HCT116 (cell line): ENCODE measurements around the gene TMC1. TPM values are rescaled to one million over a fixed set of nuclear protein-coding genes. Genes with fewer than 3 reads are reported as not detected.

ENCODE experiments used
- ATAC-seq: fragments of 200-7000 bp; cut with Tn5 transposase; 2 replicates; pipeline ENCODE4 v1.9.1; 2020; ENCODE audit warnings: mild to moderate bottlenecking, moderate library complexity
- BruUV-seq: library from RNA; stranded (reverse); fragments of 400-500 nt; replicated peaks from 2 replicates; lab custom pipeline; 2021; lab: Mats Ljungman, UMichigan
- CTCF ChIA-PET: fragments of 300-600 bp; sonication (Branson Sonifier 250); formaldehyde crosslinking; loops from one replicate; lab custom pipeline; 2021; ENCODE audit warnings: antibody characterized with exemption; lab: Charles Lee
- POLR2A ChIA-PET: fragments of 300-600, 350-600 bp; sonication (Branson Sonifier 250); formaldehyde crosslinking; loops from one replicate; lab custom pipeline; 2021; ENCODE audit warnings: antibody characterized with exemption; lab: Charles Lee
- RAD21 ChIA-PET, 2 experiments: fragments of 300-600 bp; sonication (Branson Sonifier 250); formaldehyde crosslinking; loops; one replicate each; lab custom pipeline; 2023; ENCODE audit warnings: low total read pairs in 2 of 2; ENCODE audit not compliant: uncharacterized antibody in 2 of 2, unreplicated experiment in 2 of 2, low non-redundant PET in 1 of 2; lab: Charles Lee
- DNase-seq: peaks from one replicate; pipeline ENCODE4 v3.0.0-alpha.2; 2010; ENCODE audit warnings: low read depth, low spot score
- H2AFZ ChIP-seq: fragments of 200-600 bp; shearing (Covaris generic), sonication (generic); 2 replicates; pipeline ENCODE4 v1.6.1; 2017; ENCODE audit warnings: low read depth, mixed run types, mixed read lengths, antibody characterized with exemption, low read length; ENCODE audit not compliant: poor library complexity, severe bottlenecking
- H3K27ac ChIP-seq: 2 replicates; pipeline ENCODE4 v1.5.1; 2012; ENCODE audit warnings: low read depth, low read length
- H3K27me3 ChIP-seq: fragments of 200-600 bp; sonication (generic); 2 replicates; pipeline ENCODE4 v1.6.1; 2016; ENCODE audit warnings: mixed run types, low read length, mixed read lengths; ENCODE audit not compliant: insufficient read depth
- H3K36me3 ChIP-seq, 2 experiments: fragments of 200-500 bp in 1 of 2; fragments of 200-600 bp in 1 of 2; sonication (Bioruptor generic) in 1 of 2; sonication (generic) in 1 of 2; 2 replicates each; pipeline versions ENCODE4 v1.5.1 to v1.6.1; 2014 to 2016; ENCODE audit warnings: low read length in 2 of 2, inconsistent platforms in 1 of 2, mixed read lengths in 1 of 2, mixed run types in 1 of 2; ENCODE audit not compliant: insufficient read depth in 2 of 2, control insufficient read depth in 1 of 2
- H3K4me1 ChIP-seq, 2 experiments: fragments of 200-600 bp in 1 of 2; sonication (generic) in 1 of 2; 2 replicates each; pipeline versions ENCODE4 v1.5.1 to v1.6.1; 2012 to 2017; ENCODE audit warnings: low read length in 2 of 2, inconsistent platforms in 1 of 2, mild to moderate bottlenecking in 1 of 2, mixed read lengths in 1 of 2, mixed run types in 1 of 2, moderate library complexity in 1 of 2; ENCODE audit not compliant: insufficient read depth in 2 of 2, control insufficient read depth in 1 of 2
- H3K4me2 ChIP-seq: fragments of 200-600 bp; sonication (generic); 2 replicates; pipeline ENCODE4 v1.6.1; 2017; ENCODE audit warnings: mixed run types, low read length, mixed read lengths
- H3K4me3 ChIP-seq, 2 experiments: fragments of 200-600 bp in 1 of 2; sonication (generic) in 1 of 2; replicated peaks in 1 of 2; 2 replicates each; pipeline ENCODE4 v1.5.1; 2011 to 2016; ENCODE audit warnings: low read length in 2 of 2, control low read depth in 1 of 2, low read depth in 1 of 2, mild to moderate bottlenecking in 1 of 2, mixed read lengths in 1 of 2, mixed run types in 1 of 2
- H3K79me2 ChIP-seq: fragments of 200-600 bp; sonication (generic); 2 replicates; pipeline ENCODE4 v1.6.1; 2017; ENCODE audit warnings: mild to moderate bottlenecking, mixed run types, low read length, moderate library complexity, mixed read lengths; ENCODE audit not compliant: insufficient read depth
- H3K9ac ChIP-seq: fragments of 200-600 bp; sonication (generic); 2 replicates; pipeline ENCODE4 v1.6.1; 2016; ENCODE audit warnings: low read length, mixed read lengths
- H3K9me2 ChIP-seq: fragments of 200-600 bp; sonication (generic), shearing (Covaris generic); 2 replicates; pipeline ENCODE4 v1.6.1; 2017; ENCODE audit warnings: mixed run types, mild to moderate bottlenecking, moderate library complexity; ENCODE audit not compliant: insufficient read depth
- H3K9me3 ChIP-seq, 2 experiments: fragments of 200-500 bp in 1 of 2; fragments of 200-600 bp in 1 of 2; sonication (Bioruptor generic) in 1 of 2; sonication (generic) in 1 of 2; 2 replicates each; pipeline ENCODE4 v1.6.1; 2014 to 2017; ENCODE audit warnings: low read length in 2 of 2, mixed read lengths in 2 of 2, inconsistent platforms in 1 of 2, low read depth in 1 of 2, mild to moderate bottlenecking in 1 of 2, mixed run types in 1 of 2, moderate library complexity in 1 of 2; ENCODE audit not compliant: control insufficient read depth in 1 of 2, insufficient read depth in 1 of 2
- H4K20me1 ChIP-seq: fragments of 200-600 bp; sonication (generic), shearing (Covaris generic); 2 replicates; pipeline ENCODE4 v1.6.1; 2017; ENCODE audit warnings: mixed run types, mild to moderate bottlenecking, moderate library complexity; ENCODE audit not compliant: insufficient read depth
- CBX3 ChIP-seq: IDR thresholded peaks from 2 replicates; pipeline ENCODE4 v1.6.1; 2012; ENCODE audit warnings: low read depth
- CEBPB ChIP-seq: IDR thresholded peaks from 2 replicates; pipeline ENCODE4 v1.6.1; 2012; ENCODE audit warnings: low read depth
- CTCF ChIP-seq, 3 experiments: fragments of 200-600 bp in 1 of 3; sonication (generic) in 1 of 3; IDR thresholded peaks in 2 of 3; conservative IDR thresholded peaks in 1 of 3; 2 replicates each; pipeline ENCODE4 v1.5.1; 2012 to 2017; ENCODE audit warnings: low read depth in 2 of 3, low read length in 2 of 3, antibody characterized with exemption in 1 of 3, borderline replicate concordance in 1 of 3, control low read depth in 1 of 3, mild to moderate bottlenecking in 1 of 3, mixed read lengths in 1 of 3, mixed run types in 1 of 3, moderate library complexity in 1 of 3; ENCODE audit not compliant: insufficient read depth in 1 of 3
- EGR1 ChIP-seq: IDR thresholded peaks from 2 replicates; pipeline ENCODE4 v1.6.1; 2012; ENCODE audit warnings: low read depth
- EZH2 ChIP-seq: fragments of 200-600 bp; sonication (generic); IDR thresholded peaks from 2 replicates; pipeline ENCODE4 v1.6.1; 2017; ENCODE audit warnings: antibody characterized with exemption, mixed run types
- EZH2phosphoT487 ChIP-seq: fragments of 200-600 bp; IDR thresholded peaks from 2 replicates; pipeline ENCODE4 v1.6.1; 2018; ENCODE audit warnings: antibody characterized with exemption, borderline replicate concordance
- FOSL1 ChIP-seq: IDR thresholded peaks from 2 replicates; pipeline ENCODE4 v1.6.1; 2012; ENCODE audit warnings: low read depth
- MAX ChIP-seq: IDR thresholded peaks from 2 replicates; pipeline ENCODE4 v1.6.1; 2012
- POLR2A ChIP-seq: IDR thresholded peaks from 2 replicates; pipeline ENCODE4 v1.7.0; 2011; ENCODE audit warnings: borderline replicate concordance; ENCODE audit not compliant: insufficient read depth, insufficient read length; ENCODE audit errors: extremely low read depth
- RAD21 ChIP-seq: IDR thresholded peaks from 2 replicates; pipeline ENCODE4 v1.6.1; 2012; ENCODE audit warnings: low read depth, mild to moderate bottlenecking
- REST ChIP-seq: IDR thresholded peaks from 2 replicates; pipeline ENCODE4 v1.6.1; 2012; ENCODE audit warnings: low read depth
- SIN3A ChIP-seq: IDR thresholded peaks from 2 replicates; pipeline ENCODE4 v1.6.1; 2012; ENCODE audit warnings: low read depth
- SP1 ChIP-seq: IDR thresholded peaks from 2 replicates; pipeline ENCODE4 v1.6.1; 2012; ENCODE audit warnings: low read depth
- SRF ChIP-seq: IDR thresholded peaks from 2 replicates; pipeline ENCODE4 v1.6.1; 2012; ENCODE audit warnings: low read depth
- ZFX ChIP-seq: fragments of 450-650 bp; IDR thresholded peaks from 2 replicates; pipeline ENCODE4 v1.6.1; 2017
- ZNF274 ChIP-seq: fragments of 200-500 bp; sonication (Bioruptor generic); IDR thresholded peaks from 2 replicates; pipeline ENCODE4 v1.6.1; 2014; ENCODE audit warnings: mild to moderate bottlenecking, low read depth, low read length, inconsistent platforms
- intact Hi-C: fragments of 100-400 bp; cut with micrococcal nuclease; formaldehyde crosslinking; loops from 2 replicates; pipeline ENCODE4 v1.10.0; 2022
- total RNA-seq: library from RNA; stranded (reverse); gene quantifications from one replicate; pipeline ENCODE4 v1.2.1, GENCODE V29; 2021; ENCODE audit not compliant: unreplicated experiment

Gene TMC1
- total RNA-seq, 1 experiment from 2014 or later: 0.57 TPM

GRCh38 chr9:72674961-72675360 is 153.6 kb downstream of the TMC1 start:
- Histone ChIP-seq H2AFZ (no peak overlapping the region), H3K4me2 (no peak overlapping the region), H3K9me3 (no peaks in the 10 kb centered on the region), H3K27me3 (no peaks in the 10 kb centered on the region), H3K4me1 (no peaks in the 10 kb centered on the region), H3K36me3 (no peaks in the 10 kb centered on the region), H3K9me2 (no peaks in the 10 kb centered on the region), H3K27ac (no peak overlapping the region), H3K9ac (no peak overlapping the region), H4K20me1 (no peaks in the 10 kb centered on the region), H3K79me2 (no peaks in the 10 kb centered on the region), H3K4me3 (no peak overlapping the region)
- no peak for TF ChIP-seq EZH2phosphoT487
- TF ChIP-seq SIN3A: no peak
- TF ChIP-seq MAX: no peak
- TF ChIP-seq CBX3: no peak
- no peak for TF ChIP-seq REST
- no peak for TF ChIP-seq EZH2
- TF ChIP-seq RAD21: no peak
- no peak for TF ChIP-seq SRF
- TF ChIP-seq CEBPB: no peak
- no peak for TF ChIP-seq ZNF274
- no peak for TF ChIP-seq SP1
- no peak for TF ChIP-seq ZFX
- TF ChIP-seq POLR2A: no peak
- TF ChIP-seq FOSL1: no peak
- no peak for TF ChIP-seq CTCF (IDR thresholded peaks at IDR 0.05 in 2 of 3, conservative IDR thresholded peaks at IDR 0.05 in 1 of 3; ENCODE audit: borderline replicate concordance in 1 of 3, insufficient read depth in 1 of 3, low read depth in 2 of 3, low read length in 2 of 3)
- TF ChIP-seq EGR1: no peak
- no TSS peak for BruUV-seq
- CTCF ChIA-PET: no interaction called here
- POLR2A ChIA-PET: interaction anchor here (1.5 kb wide), 1 partner anchor 10 kb away, joined by 3 read pairs; no protein-coding TSS in a partner anchor
- RAD21 ChIA-PET: no interaction called here
- ATAC-seq (no peak), DNase-seq (no peak)
- intact Hi-C loops: no loop called here
